Measurements from ENCODE around the gene LPIN1. TPM values are rescaled to one million over a fixed set of nuclear protein-coding genes. Genes with fewer than 3 reads are reported as not detected.

The LPIN1 gene
- total and polyA plus RNA-seq, 8 donors: 16.4 to 47.2 (median 20.9) TPM

- H3K4me3 ChIP-seq: no peak overlapping the region
- peaks cover 0 to 10% of the 10 kb centered on the region in 2 donors for H3K27me3 ChIP-seq
- no peak overlapping the region for H3K27ac ChIP-seq
- H3K36me3 ChIP-seq: peaks cover 0 to 3% of the 10 kb centered on the region in 2 donors
- H3K9me3 ChIP-seq: peaks cover 0 to 9% of the 10 kb centered on the region in 2 donors
- H3K4me1 ChIP-seq: peaks cover 9 to 32% of the 10 kb centered on the region in 2 donors
- no peak for ATAC-seq
- DNase-seq: no peak
- intact Hi-C loops (cut with DNase I): loop anchor here in 1 of 2 donors (5.0 kb wide), 1 partner anchor 1175 kb away; no protein-coding TSS in a partner anchor
- TF ChIP-seq CTCF (IDR thresholded peaks at IDR 0.05): no peak
Measured at GRCh38 chr2:11832531-11832930, 86.1 kb downstream of the LPIN1 start.

DNA sequence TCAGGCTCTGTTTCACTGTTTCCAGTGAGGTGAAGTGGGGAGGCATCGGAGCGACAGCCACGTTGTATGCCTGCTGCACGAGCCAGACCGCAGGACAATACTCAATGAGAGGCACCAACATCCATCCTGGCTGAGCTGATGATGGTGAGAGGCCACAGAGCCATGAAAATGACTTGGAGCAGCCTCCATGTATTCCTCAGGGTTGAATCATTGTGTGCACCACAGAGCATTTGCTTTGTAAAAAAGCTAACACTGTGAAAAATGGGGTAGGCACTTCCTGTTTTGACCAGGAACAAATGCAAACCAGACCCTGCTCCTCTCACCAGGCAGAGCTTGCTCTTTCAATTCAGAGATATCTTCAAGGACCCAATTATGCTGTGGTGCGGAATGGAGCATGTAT is 87.2 kb downstream of the LPIN1 start:
- H3K4me3 ChIP-seq: no peak overlapping the region
- H3K27ac ChIP-seq: no peak overlapping the region
- H3K4me1 ChIP-seq: peaks cover 9 to 30% of the 10 kb centered on the region in 2 donors
- DNase-seq (no peak), ATAC-seq (no peak)
- no peak for TF ChIP-seq CTCF (IDR thresholded peaks at IDR 0.05)
- peaks cover 0 to 18% of the 10 kb centered on the region in 2 donors for H3K27me3 ChIP-seq
- peaks cover 0 to 9% of the 10 kb centered on the region in 2 donors for H3K9me3 ChIP-seq
- intact Hi-C loops (cut with DNase I): loop anchor here in 1 of 2 donors (5.0 kb wide), 1 partner anchor 1174 kb away; no protein-coding TSS in a partner anchor
- no peaks in the 10 kb centered on the region for H3K36me3 ChIP-seq

- H3K4me1 ChIP-seq: peaks cover 0 to 12% of the 10 kb centered on the region in 2 donors
- no peak overlapping the region for H3K27ac ChIP-seq
- intact Hi-C loops (cut with DNase I): no loop called here
- peaks cover 0 to 23% of the 10 kb centered on the region in 2 donors for H3K27me3 ChIP-seq
- no peaks in the 10 kb centered on the region for H3K36me3 ChIP-seq
- no peak overlapping the region for H3K4me3 ChIP-seq
- DNase-seq: no peak
- peaks cover 0 to 9% of the 10 kb centered on the region in 2 donors for H3K9me3 ChIP-seq
- ATAC-seq: no peak
- no peak for TF ChIP-seq CTCF (IDR thresholded peaks at IDR 0.05)
Measured at GRCh38 chr2:11835403-11835802, 89.0 kb downstream of the LPIN1 start.

DNA sequence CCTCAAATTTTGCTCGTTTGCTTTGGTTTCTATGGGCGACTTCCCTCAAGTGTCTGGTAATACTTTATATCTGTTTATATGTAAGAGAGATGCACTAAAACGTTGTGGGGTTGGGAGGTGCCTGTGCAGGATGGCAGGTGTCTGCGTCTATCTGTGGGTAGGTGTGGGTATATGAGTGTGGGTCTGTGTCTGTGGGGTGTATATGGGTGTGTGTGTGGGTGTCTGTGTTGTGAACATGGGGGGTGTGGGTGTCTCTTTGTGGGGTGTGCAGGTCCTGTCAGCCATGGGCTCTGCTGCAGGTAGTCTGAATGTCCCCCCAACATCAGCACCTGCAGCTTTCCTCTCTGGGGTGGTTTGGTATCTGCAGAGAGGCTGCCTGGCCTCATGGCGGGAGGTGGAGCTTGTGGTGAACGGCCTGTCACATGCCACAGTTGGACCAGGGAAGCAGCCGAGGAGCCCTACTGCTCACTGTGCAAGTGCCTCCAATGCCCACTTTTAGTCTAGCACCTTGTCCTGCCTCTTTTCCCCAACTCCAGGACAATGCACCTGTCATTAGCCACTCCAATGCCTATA is 90.3 kb downstream of the LPIN1 start:
- intact Hi-C loops (cut with DNase I): no loop called here
- DNase-seq: no peak
- TF ChIP-seq CTCF (IDR thresholded peaks at IDR 0.05): no peak
- Histone ChIP-seq H3K4me3 (no peak overlapping the region), H3K27ac (no peak overlapping the region), H3K27me3 (peaks cover 0 to 20% of the 10 kb centered on the region in 2 donors), H3K4me1 (no peaks in the 10 kb centered on the region), H3K9me3 (peaks cover 0 to 9% of the 10 kb centered on the region in 2 donors), H3K36me3 (no peaks in the 10 kb centered on the region)
- no peak for ATAC-seq

- intact Hi-C loops (cut with DNase I): no loop called here
- TF ChIP-seq CTCF (IDR thresholded peaks at IDR 0.05): no peak
- Histone ChIP-seq H3K4me1 (no peaks in the 10 kb centered on the region), H3K27me3 (peaks cover 0 to 13% of the 10 kb centered on the region in 2 donors), H3K4me3 (no peak overlapping the region), H3K27ac (no peak overlapping the region), H3K36me3 (no peaks in the 10 kb centered on the region), H3K9me3 (peaks cover 0 to 9% of the 10 kb centered on the region in 2 donors)
- DNase-seq: no peak
- ATAC-seq: no peak
Measured at GRCh38 chr2:11837875-11838734, 91.7 kb downstream of the LPIN1 start.
